Astrocyte of the spinal cord (primary cell): ENCODE measurements around the gene BET1.

Experiments used
- DNase-seq: peaks from one replicate; pipeline ENCODE4 v3.0.0; 2011; ENCODE audit warnings: low read depth, low spot score
- H3K4me3 ChIP-seq: 2 replicates; pipeline ENCODE4 v1.5.1; 2011; ENCODE audit warnings: low read depth, mild to moderate bottlenecking, low read length, moderate library complexity
- in situ Hi-C: cut with HindIII; loops from 2 replicates; pipeline ENCODE4 v1.10.0; 2017; ENCODE audit warnings: low sequenced_read_pairs
- TF ChIP-seq, protein P1 (sequence below): IDR thresholded peaks from 2 replicates; pipeline ENCODE4 v1.5.1; 2012; ENCODE audit warnings: low read depth, mild to moderate bottlenecking, low read length, inconsistent platforms

BET1 gene

DNA sequence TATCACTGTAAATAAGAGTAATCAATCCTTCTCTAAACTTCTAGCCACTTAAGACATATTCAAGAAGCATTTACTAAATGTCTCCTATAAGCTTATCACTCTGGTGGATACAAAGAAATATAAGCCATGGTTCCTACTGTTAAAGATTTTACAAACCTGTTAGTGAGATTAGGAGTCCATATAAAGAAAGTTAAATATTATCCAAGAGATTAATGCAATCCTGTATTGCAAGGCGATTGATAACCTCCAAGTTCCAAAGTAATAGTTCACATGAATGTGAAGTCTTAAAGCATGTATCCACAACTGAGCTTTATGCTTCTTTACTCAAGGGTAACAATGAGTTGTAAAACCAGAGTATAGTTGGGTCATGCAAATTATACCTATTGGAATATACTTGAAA is 12.6 kb upstream of the BET1 start:
- DNase-seq: no peak
- H3K4me3 ChIP-seq: no peak overlapping the region
- in situ Hi-C loops: no loop called here
- TF ChIP-seq, protein P1, sequence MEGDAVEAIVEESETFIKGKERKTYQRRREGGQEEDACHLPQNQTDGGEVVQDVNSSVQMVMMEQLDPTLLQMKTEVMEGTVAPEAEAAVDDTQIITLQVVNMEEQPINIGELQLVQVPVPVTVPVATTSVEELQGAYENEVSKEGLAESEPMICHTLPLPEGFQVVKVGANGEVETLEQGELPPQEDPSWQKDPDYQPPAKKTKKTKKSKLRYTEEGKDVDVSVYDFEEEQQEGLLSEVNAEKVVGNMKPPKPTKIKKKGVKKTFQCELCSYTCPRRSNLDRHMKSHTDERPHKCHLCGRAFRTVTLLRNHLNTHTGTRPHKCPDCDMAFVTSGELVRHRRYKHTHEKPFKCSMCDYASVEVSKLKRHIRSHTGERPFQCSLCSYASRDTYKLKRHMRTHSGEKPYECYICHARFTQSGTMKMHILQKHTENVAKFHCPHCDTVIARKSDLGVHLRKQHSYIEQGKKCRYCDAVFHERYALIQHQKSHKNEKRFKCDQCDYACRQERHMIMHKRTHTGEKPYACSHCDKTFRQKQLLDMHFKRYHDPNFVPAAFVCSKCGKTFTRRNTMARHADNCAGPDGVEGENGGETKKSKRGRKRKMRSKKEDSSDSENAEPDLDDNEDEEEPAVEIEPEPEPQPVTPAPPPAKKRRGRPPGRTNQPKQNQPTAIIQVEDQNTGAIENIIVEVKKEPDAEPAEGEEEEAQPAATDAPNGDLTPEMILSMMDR: no peak

DNA sequence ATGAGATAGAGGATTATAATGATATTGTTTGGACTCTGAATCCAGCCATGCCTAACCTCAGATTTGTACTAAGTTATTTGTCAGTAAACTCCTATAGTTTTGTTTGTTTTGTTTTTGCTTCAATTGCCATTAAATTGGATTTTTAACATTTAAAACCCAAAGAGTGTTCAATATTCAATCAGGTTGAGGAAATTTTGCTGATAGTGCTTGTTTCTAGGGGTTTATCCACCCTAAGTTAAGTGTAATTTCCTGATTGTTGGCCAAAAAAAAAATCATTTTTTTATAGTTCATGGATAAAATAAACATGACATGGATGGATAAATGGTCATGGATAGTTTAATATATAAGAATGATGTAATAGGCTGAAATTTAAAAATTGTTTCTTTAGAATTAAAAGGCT is 11.4 kb upstream of the BET1 start:
- TF ChIP-seq, protein P1: no peak
- no peak for DNase-seq
- in situ Hi-C loops: no loop called here
- no peak overlapping the region for H3K4me3 ChIP-seq

DNA sequence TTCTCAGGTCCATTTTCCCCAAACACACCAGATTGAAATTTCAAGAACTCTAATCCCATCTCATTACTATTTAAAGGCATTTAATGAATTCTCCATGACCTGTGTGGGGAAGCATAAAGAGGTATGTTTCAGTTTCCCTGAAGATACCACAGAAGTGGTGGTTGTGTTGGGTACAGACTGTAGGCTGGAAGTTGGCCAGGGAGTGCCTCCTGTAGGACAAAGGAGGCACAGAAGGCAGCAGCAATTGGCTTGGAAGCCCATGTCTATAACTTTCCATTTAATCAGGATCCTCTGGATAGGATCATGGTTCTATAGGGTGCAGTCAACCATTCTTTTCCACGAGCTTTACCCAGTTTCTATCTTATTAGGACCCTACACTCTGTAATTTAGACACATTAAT is 8.6 kb upstream of the BET1 start:
- in situ Hi-C loops: no loop called here
- TF ChIP-seq, protein P1: no peak
- H3K4me3 ChIP-seq: no peak overlapping the region
- no peak for DNase-seq

DNA sequence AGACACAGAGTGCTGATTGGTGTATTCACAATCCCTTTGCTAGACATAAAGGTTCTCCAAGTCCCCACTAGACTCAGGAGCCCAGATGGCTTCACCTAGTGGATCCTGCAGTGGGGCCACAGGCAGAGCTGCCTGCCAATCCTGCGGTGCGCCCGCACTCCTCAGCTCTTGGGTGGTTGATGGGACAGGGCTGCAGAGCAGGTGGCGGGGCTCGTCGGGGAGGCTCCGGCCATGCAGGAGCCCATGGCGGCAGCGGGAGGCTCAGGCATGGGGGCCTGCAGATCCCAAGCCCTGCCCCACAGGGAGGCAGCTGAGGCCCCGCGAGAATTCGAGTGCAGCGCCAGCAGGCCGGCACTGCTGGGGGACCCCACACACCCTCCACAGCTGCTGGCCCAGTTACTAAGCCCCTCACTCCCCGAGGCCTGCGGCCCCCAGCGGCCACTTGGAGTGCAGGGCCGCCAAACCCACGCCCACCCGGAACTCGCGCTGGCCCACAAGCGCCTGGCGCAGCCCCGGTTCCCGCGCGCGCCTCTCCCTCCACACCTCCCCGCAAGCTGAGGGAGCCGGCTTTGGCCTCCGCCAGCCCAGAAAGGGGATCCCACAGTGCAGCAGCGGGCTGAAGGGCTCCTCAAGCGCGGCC is 7.7 kb upstream of the BET1 start:
- in situ Hi-C loops: no loop called here
- DNase-seq: no peak
- H3K4me3 ChIP-seq: no peak overlapping the region
- TF ChIP-seq, protein P1: no peak

DNA sequence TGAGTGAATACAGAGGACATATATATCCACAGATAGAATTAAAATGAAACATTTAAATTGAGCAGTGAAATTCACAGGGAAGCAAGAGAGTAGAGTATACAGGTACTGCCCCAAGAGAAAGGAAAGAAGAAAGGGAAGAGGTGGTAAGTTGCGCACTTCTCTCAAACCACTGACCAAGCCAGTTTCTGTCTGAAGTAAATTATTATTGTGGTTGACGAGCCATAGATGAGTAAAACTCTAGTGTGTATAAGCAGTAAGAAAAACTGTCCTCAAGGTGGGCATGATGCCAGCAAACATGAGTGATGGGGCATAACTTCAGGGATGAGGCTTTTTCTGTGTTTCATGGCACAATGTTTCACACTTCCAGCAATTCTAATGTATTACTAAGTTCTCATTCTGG is 4.4 kb upstream of the BET1 start:
- peak; percentile 15 for DNase-seq
- no peak overlapping the region for H3K4me3 ChIP-seq
- TF ChIP-seq, protein P1: no peak
- in situ Hi-C loops: no loop called here

DNA sequence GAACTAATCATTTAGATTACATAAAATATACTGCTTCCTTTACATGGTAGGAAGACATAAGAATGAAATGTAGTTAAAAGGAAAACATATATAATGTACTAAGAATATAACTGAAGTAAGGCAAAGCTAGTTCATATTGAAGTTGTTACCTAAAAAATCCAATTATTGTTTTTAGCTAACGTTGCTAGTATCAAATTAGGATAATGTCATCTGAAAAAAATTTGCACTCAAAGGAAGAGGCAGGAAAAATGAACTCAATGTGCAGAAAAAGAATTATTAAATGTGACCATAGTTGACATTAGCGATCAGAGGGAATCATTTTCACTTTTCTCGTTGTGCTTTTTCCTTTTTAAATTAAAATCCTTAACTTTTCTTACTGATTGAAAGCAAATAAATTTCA is 1.6 kb upstream of the BET1 start:
- in situ Hi-C loops: no loop called here
- TF ChIP-seq, protein P1: no peak
- no peak for DNase-seq
- no peak overlapping the region for H3K4me3 ChIP-seq
